Vagina (tissue), 2 donors: ENCODE data around the gene AS3MT. TPM values are rescaled to one million over a fixed set of nuclear protein-coding genes. Genes with fewer than 3 reads are reported as not detected.
"Not testable (repeated sequence)": the region's sequence is repeated elsewhere in the genome, so short reads cannot be mapped to it uniquely, and the experiment has no call there.

Experiments
- DNase-seq, 2 donors: peaks; one replicate each; pipeline ENCODE4 v3.0.0-alpha.2; 2017; ENCODE audit errors: extremely low spot score in 2 of 2
- H3K27ac ChIP-seq: fragments of 200-600 bp; sonication (generic); one replicate; pipeline ENCODE4 v1.5.1; 2019
- H3K27me3 ChIP-seq: fragments of 200-600 bp; sonication (generic); one replicate; pipeline ENCODE4 v1.5.1; 2019
- H3K36me3 ChIP-seq, 2 donors: fragments of 200-600 bp; sonication (generic); one replicate each; pipeline ENCODE4 v1.5.1; 2017 to 2019
- H3K4me1 ChIP-seq: fragments of 200-600 bp; sonication (generic); one replicate; pipeline ENCODE4 v1.5.1; 2019
- H3K4me3 ChIP-seq, 2 donors: fragments of 200-600 bp; sonication (generic); 1 replicate in 1 of 2; 2 replicates in 1 of 2; pipeline ENCODE4 v1.5.1; 2016 to 2019
- H3K9me3 ChIP-seq: fragments of 200-600 bp; sonication (generic); one replicate; pipeline ENCODE4 v1.5.1; 2019
- POLR2A ChIP-seq, 2 donors: fragments of 450-650 bp; IDR thresholded peaks; one replicate each; pipeline ENCODE4 v1.6.1; 2017; ENCODE audit warnings: antibody characterized with exemption in 2 of 2, mild to moderate bottlenecking in 2 of 2, moderate library complexity in 2 of 2
- POLR2AphosphoS5 ChIP-seq, 2 donors: sonication (generic); formaldehyde crosslinking; IDR thresholded peaks; one replicate each; pipeline ENCODE4 v1.9.0; 2017; ENCODE audit warnings: antibody characterized with exemption in 2 of 2, mild to moderate bottlenecking in 2 of 2, low read depth in 1 of 2; ENCODE audit not compliant: insufficient read depth in 1 of 2
- intact Hi-C: fragments of 100-400 bp; cut with DNase I; formaldehyde crosslinking; loops from one replicate; pipeline ENCODE4 v1.15.1; 2023
- total RNA-seq: library from RNA; depleted of rRNA; stranded (reverse); fragments of >200 nt; gene quantifications from one replicate; pipeline ENCODE4 v1.2.3, GENCODE V29; 2016
- TF ChIP-seq, protein P1 (sequence below), 3 experiments: fragments of 450-650 bp in 2 of 3; fragments of 200-600 bp in 1 of 3; sonication (generic) in 1 of 3; IDR thresholded peaks; one replicate each; pipeline ENCODE4 v1.5.1; 2017 to 2019; ENCODE audit warnings: antibody characterized with exemption in 3 of 3, mild to moderate bottlenecking in 2 of 3, moderate library complexity in 2 of 3

Gene AS3MT, protein sequence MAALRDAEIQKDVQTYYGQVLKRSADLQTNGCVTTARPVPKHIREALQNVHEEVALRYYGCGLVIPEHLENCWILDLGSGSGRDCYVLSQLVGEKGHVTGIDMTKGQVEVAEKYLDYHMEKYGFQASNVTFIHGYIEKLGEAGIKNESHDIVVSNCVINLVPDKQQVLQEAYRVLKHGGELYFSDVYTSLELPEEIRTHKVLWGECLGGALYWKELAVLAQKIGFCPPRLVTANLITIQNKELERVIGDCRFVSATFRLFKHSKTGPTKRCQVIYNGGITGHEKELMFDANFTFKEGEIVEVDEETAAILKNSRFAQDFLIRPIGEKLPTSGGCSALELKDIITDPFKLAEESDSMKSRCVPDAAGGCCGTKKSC
- 3.2 TPM for total RNA-seq

DNA sequence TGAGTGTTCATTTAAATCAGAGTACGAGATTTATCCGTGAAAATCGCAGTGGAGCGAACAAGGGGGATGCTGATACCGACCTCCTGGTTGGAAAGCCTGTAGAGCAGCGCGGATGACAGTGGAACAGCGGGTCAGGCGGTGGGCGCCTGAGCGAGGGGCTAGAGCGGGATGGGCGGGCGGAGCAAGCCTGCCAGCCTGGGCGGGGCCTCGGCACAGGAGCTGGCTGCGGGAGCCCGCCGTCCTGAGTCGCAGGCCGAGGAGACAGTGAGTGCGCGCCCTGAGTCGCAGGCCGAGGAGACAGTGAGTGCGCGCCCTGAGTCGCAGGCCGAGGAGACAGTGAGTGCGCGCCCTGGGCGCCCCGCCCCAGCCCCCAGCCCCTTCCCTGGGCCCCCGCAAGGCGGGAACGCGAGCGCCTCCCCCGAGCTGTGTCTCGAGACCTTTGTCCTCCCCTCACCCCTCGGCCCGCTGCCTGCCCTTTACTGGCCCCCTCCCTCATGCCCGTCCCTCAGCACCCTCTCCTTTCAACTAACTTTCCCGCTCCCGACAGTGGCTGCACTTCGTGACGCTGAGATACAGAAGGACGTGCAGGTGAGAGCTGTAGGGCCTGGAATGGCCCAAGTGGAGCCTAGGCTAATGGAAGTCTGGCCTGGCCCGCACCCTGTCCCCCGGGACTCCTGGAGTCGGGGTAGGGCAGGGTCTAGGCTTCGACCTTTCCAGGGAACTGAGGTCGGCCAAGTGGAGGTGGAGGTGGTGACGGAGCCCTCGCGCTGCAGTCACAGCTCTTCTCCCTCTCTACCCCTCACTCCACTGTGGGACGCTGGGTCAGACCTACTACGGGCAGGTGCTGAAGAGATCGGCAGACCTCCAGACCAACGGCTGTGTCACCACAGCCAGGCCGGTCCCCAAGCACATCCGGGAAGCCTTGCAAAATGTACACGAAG is at the start of gene AS3MT:
TSS of gene AS3MT (plus strand) at position 213 of the 941 bp plus-strand sequence. CDS start at position 336, 123 bp downstream.
- TF ChIP-seq POLR2AphosphoS5 (IDR thresholded peaks at IDR 0.05; ENCODE audit: insufficient read depth in 1 of 2, low read depth in 1 of 2): peak in 1 of 2 donors; percentile 32
- TF ChIP-seq, protein P1, sequence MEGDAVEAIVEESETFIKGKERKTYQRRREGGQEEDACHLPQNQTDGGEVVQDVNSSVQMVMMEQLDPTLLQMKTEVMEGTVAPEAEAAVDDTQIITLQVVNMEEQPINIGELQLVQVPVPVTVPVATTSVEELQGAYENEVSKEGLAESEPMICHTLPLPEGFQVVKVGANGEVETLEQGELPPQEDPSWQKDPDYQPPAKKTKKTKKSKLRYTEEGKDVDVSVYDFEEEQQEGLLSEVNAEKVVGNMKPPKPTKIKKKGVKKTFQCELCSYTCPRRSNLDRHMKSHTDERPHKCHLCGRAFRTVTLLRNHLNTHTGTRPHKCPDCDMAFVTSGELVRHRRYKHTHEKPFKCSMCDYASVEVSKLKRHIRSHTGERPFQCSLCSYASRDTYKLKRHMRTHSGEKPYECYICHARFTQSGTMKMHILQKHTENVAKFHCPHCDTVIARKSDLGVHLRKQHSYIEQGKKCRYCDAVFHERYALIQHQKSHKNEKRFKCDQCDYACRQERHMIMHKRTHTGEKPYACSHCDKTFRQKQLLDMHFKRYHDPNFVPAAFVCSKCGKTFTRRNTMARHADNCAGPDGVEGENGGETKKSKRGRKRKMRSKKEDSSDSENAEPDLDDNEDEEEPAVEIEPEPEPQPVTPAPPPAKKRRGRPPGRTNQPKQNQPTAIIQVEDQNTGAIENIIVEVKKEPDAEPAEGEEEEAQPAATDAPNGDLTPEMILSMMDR (IDR thresholded peaks at IDR 0.05): no peak
- no peak for DNase-seq
- Histone ChIP-seq H3K27ac (peak within 1 kb of the TSS; percentile 46), H3K9me3 (no peaks in the 10 kb centered on the region), H3K4me1 (peaks cover 11% of the 10 kb centered on the region), H3K27me3 (no peaks in the 10 kb centered on the region), H3K36me3 (no peaks in the 10 kb centered on the region), H3K4me3 (peak within 1 kb of the TSS; percentile 59 to 62)
- intact Hi-C loops: no loop called here

DNA sequence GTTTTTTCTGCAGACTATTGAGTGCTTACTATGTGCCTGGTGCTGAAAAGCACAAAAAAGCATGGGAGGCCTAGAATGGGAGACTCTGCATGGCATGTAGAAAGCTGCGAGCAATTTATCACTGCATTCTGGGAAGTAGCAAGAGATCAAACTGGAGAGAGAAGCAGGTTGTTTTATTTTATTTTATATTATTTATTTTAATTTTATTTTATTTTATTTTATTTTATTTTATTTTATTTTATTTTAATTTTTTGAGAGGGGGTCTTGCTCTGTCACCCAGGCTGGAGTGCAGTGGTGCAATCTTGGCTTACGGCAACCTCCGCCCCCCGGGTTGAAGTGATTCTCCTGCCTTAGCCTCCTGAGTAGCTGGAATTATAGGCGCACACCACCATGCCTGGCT is 49.3 kb upstream of the AS3MT start:
- H3K4me1 ChIP-seq: peaks cover 35% of the 10 kb centered on the region
- H3K4me3 ChIP-seq, H3K9me3 ChIP-seq, H3K27me3 ChIP-seq, intact Hi-C loops, DNase-seq, H3K36me3 ChIP-seq, H3K27ac ChIP-seq: not testable (repeated sequence)

DNA sequence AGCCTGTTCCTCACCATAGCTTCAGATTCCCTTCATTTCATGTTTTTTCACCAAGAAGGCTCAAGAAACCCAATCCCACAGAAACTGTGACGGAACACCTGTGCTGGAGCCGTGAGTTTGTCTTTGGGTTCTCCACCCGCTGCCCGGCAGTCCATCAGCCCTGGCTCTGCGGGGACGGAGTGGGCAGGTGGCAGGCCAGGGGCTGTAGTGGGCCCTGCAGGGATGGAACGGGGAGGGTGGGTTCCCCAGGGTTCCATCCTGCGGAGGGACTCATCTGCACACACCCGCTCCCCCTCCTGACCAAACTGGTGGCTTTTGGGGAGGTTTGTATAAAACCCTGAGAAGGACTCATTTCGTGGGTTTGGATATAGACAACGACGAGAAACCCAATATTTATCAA is 47.0 kb upstream of the AS3MT start:
- TF ChIP-seq POLR2A (IDR thresholded peaks at IDR 0.05) (no peak), POLR2AphosphoS5 (IDR thresholded peaks at IDR 0.05; ENCODE audit: insufficient read depth in 1 of 2, low read depth in 1 of 2) (no peak)
- TF ChIP-seq, protein P1 (IDR thresholded peaks at IDR 0.05): no peak
- Histone ChIP-seq H3K36me3 (no peaks in the 10 kb centered on the region), H3K9me3 (no peaks in the 10 kb centered on the region), H3K4me3 (no peak overlapping the region), H3K27me3 (no peaks in the 10 kb centered on the region), H3K27ac (no peak overlapping the region), H3K4me1 (peaks cover 19% of the 10 kb centered on the region)
- intact Hi-C loops: no loop called here
- no peak for DNase-seq

DNA sequence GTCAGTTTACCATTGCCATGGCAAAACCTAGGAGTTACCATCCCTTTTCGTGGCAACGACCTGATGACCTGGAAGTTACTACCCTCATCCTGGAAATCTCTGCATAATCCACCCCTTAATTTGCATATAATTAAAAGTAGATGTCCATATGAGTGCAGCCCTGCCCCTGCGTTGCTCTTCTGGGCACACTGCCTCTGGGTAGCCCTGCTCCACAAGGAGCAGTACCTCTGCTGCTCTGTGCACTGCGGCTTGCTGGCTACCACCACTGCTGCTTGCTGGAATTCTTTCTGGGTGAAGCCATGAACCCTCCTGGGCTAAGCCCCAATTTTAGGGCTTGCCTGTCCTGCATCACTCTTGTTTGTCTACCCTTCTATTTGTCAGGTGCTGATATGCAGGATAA is 44.6 kb upstream of the AS3MT start:
- H3K27ac ChIP-seq: no peak overlapping the region
- H3K4me3 ChIP-seq: no peak overlapping the region
- H3K27me3 ChIP-seq: no peaks in the 10 kb centered on the region
- H3K36me3 ChIP-seq: no peaks in the 10 kb centered on the region
- no peaks in the 10 kb centered on the region for H3K4me1 ChIP-seq
- H3K9me3 ChIP-seq: no peaks in the 10 kb centered on the region
- TF ChIP-seq, protein P1 (IDR thresholded peaks at IDR 0.05): no peak
- no peak for TF ChIP-seq POLR2AphosphoS5 (IDR thresholded peaks at IDR 0.05; ENCODE audit: insufficient read depth in 1 of 2, low read depth in 1 of 2)
- TF ChIP-seq POLR2A (IDR thresholded peaks at IDR 0.05): no peak
- intact Hi-C loops: no loop called here
- no peak for DNase-seq

DNA sequence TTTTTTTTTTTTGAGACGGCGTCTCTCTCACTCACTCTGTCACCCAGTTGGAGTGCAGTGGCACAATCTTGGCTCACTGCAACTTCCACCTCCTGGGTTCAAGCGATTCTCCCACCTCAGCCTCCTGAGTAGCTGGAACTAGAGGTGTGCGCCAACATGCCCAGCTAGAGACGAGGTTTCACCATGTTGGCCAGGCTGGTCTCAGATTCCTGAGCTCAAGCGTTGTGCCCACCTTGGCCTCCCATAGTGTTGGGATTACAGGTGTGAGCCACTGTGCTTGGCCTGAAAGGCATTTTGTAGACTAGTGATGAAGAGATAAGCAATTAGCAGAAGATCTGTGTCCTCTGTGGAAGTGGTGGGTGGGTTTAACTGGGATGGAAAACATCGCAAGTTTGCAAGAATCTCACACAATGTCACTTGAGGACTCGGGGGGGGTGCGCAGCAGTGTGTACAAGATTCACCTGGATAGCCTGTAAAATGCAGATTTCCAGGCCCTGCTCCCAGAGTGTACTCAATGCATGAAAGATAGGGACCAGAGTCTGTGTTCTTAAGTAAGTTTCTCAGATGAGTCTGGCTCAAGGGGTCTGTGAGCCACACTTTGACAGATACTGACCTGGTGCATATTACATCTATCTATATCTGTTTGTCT is 43.0 kb upstream of the AS3MT start:
- H3K4me3 ChIP-seq: no peak overlapping the region
- TF ChIP-seq POLR2A (IDR thresholded peaks at IDR 0.05): no peak
- no peak for TF ChIP-seq POLR2AphosphoS5 (IDR thresholded peaks at IDR 0.05; ENCODE audit: insufficient read depth in 1 of 2, low read depth in 1 of 2)
- TF ChIP-seq, protein P1 (IDR thresholded peaks at IDR 0.05): no peak
- intact Hi-C loops: no loop called here
- no peaks in the 10 kb centered on the region for H3K9me3 ChIP-seq
- H3K27ac ChIP-seq: no peak overlapping the region
- no peak for DNase-seq
- H3K4me1 ChIP-seq: no peaks in the 10 kb centered on the region
- H3K36me3 ChIP-seq: no peaks in the 10 kb centered on the region
- H3K27me3 ChIP-seq: no peaks in the 10 kb centered on the region
